NCI-H524 (cell line): Measurements from ENCODE around the gene TNS1.

Source experiments
- DNase-seq, 2 experiments: peaks; one replicate each; lab custom pipeline; 2025; lab: John Stamatoyannopoulos, UW

TNS1 gene

DNA sequence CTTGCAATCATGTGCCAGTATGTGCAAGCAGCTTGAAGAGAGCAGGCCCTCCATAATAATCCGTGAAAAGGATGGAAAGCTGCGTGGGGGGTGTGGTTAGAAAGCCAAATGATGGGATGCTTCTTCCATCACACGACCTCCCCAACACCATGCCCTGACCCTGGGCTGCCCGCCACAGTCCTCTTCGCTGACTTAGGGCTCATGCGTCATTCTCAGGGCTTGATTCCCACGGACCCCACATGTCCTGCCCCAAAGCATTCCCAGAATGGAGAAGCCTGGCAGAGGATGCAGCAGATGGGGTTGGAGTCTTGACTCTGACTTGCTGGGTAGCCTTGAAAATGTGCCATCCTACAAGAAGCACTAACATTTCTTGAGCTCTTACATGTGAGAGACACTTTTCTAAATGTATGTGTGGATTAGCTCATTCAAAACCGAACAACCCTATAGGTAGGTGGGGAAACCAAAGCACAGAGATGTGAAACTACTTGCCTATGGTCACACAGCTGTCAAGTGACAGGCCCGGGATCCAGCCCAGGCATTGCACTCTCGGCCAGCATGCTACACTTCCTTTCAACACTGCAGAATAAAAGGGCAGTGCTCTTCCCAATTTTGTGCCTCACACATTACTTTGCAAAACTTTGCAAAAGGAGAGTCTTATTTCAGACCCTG lies 3.7 kb downstream of the TNS1 start:
- no peak for DNase-seq

DNA sequence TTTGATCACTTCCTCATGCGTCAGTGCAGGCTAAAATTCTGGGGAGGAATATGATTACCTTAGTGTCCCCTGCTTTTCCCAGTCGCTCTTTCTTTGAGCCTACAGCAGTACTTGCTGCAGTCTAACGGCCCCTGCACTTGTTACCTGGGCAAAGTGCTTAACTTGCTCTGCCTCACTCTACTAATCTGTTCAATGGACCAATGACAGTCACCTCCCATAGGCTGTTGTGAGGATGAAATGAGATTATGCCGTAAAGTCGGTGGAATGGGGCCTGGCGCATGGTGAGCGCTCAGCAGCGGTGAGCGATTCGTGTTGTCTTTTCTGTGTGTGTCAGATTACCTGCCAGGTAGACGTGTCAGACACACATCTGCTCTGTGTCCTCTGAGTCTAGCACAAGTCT lies 5.3 kb downstream of the TNS1 start:
- DNase-seq: no peak

DNA sequence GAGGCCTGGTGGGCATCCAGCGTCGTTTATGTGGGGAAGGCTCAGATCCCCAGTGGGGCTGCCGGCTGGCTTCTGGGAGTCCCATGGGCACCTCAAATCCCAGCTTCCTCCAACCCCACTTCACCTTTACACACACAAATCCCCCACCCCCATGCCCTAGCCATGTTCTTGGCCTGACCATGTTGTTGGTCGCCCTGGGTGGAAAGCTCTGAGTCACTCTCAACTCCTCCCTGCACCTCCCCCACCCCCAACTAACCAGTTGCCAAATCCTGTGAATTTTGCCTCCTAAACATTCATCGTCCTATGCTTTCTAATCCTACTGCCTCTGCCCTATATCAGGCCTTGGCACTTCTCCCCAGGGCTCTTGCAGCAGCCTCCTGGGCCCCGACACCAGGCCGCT lies 6.4 kb downstream of the TNS1 start:
- DNase-seq: no peak

DNA sequence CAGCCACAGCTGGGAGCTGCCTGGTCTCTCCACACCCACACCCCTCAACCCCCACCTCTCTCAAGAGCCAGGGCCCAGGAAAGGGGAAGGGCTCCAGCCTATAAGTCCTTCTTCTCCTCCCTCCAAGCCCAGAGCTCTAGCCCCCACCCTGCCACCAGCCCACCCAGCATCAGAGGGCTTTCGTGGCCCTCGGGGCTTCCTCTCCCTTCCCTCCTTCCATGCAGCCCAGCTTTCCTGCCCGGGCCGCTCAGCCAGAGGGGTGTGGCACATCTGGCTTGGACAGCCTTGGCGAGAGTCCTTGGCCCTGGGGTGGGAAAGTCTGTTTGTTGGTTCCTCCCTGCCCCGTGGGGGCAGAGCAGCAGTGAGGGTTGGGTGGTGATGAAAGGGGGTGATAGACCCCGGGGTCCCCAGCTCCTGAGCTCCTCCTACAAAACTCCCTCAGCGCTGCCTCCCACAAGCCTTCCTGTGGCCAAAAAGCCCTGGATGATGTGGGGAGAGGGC lies 7.0 kb downstream of the TNS1 start:
- no peak for DNase-seq

DNA sequence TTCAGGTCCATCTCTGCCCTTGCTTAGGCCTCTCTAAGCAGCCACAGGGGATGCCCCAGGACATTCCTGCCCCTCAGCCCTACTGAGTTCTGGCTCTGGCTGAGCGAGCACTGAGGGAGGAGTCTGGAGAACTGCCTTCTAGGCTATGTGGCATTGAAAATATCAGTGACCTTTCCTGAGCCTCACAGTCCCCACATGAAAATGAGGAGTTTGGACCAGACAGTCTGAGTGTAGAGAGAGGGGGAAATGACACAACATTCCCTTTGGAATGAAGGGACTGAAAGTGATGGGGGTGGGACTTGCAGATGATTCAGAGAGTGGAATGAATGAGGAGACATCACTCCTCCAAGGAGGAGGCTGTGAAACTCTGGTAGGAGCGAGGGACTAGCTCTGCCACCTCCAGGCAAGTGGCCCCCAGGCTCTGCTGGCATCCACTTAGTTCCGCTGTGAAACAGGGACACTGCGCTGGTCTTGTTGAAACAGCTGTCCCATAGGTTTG lies 8.0 kb downstream of the TNS1 start:
- DNase-seq: no peak

DNA sequence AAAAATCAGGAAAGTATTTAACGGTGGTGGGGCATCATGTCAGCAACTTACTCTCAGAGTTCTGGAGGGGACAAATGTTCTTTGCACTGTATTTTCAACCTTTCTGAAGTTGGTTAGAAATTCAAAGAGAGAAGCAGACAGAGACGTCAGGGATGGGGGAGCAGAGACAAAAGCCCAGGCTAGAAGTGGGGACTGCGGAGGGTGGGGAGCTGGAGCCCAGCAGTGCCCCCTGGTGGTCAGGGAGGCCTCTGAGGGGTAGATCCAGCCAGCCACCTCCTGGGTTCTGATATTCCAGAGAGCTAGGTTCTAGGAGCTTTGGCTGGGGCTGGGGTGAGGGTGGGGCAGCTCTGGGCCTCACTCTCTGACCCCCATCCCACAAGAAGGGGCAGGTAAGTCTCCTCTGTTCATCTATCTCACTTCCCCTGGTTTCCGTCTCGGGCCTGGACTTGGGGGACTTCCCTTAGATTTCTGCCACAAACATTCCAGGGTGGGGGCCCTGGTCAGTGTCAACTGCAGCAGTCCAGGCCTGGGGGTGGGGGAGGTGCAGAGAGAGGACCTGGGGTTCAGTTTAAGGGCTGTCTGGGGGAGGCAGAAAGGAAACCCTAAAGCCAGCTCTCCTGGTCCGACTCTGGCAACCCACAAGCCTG lies 8.9 kb downstream of the TNS1 start:
- DNase-seq: peak in 1 of 2 experiments; percentile 32

DNA sequence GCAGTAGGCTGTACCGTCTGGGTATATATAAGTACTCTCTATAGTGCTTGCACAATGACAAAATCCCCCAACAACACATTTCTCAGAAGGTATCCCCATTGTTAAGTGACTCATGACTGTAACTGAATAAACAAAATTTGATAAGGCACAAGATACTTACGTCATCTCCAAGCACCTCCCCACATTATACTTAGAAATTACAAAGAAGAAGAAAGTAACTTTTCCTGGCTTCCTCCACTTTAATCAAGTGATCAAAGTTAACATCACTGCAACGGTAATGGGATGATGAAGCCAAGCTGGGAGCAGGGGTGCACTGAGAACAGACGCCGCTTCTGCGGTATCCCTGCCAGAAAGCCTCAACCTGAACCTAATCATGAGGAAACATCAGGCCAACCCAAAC lies 9.7 kb downstream of the TNS1 start:
- DNase-seq: no peak

DNA sequence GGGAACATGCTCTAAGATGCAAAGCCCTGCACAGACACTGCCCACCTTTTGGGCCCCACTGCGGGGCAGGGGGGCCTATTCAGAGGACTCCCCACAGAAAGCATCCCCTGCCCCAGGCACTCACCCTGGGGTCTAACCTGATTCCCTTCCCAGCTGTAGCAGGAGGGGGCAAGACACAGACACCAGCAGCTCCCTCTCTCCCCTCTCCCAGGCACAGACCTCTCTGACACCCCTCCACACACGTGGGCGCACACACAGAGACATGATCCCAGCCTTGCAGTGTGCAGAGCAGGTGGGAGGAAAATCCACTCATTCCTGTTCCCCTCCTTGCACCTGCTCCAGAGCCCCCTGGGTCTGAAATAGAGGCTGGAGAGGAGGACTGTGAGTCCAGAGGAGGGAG lies 10.7 kb downstream of the TNS1 start:
- DNase-seq: no peak

DNA sequence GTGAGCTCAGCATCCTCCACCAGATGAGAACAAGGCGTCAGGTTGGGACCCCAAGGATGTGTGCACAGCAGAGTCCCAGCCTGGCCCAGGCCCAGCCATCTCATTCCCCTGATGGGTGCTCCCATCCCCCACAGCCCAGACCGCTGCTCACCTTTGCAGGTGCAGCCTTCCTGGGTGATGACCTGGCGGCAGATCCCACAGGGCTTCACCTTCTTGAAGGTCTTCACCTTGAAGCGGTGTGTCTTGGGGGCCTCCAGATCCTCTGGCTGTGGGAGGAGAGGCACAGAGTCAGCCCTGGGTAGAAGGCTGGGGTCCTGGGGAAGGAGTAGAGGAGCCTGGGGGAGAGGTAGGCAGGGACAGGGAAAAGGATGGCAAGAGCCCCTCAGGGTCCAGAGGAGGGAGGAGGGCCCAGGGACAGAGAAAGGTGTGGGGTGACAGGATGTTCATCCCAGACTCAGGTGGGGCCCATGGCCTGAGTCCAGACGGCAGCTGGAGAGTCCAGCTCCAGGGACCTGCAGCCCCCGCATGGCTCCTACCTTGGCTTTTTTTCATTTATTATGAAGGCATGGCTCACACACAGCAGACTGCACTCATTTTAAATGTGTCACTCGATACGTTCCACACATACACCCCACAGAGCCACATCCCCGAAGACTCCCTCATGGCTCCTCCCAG lies 11.9 kb downstream of the TNS1 start:
- DNase-seq: no peak

DNA sequence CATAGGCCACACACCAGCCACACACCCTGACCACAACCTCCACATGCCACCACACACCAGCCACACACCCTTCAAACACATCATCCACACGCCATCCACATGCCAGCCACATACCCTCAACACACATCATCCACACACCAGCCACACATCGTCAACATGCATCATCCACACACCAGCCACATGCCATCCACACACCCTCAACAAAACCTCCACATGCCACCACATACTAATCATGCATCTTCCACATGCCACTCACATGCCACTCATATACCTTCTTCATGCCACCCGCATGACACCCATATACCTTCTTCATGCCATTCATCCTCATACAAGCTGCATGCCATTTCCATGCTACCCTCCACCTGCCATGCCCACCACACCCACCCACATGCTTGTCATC lies 12.4 kb downstream of the TNS1 start:
- no peak for DNase-seq

DNA sequence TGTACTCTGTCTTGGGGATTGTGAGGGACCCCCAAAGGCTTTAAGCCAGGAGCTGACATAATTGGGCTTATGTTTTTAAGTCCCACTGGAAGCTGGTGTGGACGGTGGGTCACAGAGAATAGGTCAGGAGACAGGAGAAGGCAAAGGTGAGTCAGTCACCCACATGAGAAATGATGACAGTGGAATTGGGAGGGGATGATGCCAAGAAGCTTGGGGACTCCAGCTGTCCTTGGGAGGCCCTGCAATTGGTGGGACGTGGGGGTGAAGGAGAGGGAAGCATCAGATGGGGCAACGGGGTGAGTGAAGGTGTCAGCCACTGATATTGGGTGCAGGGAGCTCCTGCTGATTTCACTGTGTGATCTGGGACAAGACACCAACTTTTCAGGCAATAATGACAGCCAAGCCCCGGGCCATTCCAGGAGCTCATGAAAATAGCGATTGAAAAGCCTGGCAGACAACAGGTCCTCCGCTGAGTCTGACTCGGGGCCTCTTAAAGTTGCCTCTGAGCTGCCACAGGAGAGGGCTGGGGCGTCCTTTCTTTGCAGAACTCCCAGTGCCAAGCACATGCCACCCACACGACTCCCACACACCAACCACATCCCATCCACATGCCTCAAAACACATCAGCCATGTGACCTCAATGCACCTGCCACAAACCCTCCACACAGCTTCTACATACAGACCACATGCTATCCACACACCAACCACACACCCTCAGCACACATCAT lies 13.4 kb downstream of the TNS1 start:
- DNase-seq: no peak

DNA sequence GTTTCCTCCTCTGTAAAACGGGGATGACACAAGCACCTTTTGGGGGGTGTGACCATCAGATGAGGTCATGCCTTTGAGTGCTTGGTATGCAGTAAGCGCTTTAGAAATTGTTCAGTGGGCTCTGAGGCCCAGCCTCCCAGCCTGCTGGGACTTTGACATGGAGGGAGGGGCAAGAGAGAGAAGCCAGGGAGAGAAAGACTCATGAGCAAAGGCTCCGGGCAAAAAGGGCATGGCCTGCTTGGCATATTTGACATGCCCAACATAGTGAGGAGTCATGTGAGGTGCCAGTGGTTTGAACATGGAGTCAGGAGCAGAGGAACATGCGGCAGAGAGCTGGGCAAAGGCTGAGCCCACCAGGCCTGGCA lies 14.0 kb downstream of the TNS1 start:
- no peak for DNase-seq

DNA sequence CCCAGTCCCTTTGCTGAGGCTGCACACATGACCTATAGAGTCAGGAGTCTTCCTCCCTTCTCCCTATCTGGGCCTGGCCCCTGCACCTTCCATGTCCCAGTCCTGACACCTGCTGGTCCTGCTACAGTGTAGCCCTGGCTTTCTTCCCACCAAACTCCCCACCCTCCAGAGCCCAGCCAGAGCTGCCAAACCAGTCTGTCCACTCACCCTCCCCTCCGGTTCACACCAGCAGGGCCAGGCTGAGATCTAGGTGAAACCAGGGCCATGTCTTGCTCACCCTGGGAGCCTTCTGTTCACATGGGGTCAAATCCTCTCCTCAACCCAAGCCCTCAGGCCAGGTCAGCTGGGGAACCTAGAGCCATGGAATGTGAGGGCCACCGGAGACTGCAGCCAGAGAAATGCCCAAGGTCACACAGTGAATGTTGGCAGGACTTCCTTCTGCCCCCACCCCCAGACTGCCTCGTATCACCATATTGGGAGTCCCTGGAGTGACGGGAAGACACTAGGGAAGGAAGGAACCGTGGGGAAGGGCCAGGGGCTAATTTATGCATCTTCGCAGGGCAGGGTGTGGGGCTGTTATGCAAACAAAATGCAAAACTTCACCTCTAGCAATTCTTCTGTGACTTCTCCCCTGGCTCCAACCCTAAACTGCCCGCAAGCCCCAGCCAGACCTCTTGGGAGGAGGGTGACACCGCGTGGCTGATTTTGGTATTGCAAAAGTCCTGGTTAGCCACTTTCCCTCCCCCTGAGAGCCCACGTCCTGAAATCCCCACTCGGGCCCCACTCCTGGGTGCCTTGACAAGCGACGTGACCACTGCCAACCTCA lies 14.6 kb downstream of the TNS1 start:
- peak; percentile 26 to 53 for DNase-seq

DNA sequence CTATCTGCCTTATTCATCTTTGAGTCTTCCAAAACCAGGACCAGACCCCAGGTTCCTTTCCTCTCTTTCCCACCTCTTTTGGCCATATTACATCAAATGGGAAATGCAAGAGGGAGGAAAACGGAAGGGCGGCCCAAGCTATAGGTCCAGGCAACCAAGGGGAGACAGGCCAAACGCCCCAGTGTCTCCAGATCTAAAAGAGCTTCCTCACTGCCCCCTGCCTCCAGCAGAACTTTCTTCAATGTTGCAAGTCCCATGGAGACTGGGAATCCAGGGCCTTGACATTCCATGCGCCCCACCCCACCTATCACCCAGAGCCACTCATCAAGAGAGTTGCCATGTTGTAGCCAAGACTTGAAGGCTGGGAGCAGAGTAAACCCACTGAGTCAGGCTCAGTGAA lies 15.4 kb downstream of the TNS1 start:
- no peak for DNase-seq

DNA sequence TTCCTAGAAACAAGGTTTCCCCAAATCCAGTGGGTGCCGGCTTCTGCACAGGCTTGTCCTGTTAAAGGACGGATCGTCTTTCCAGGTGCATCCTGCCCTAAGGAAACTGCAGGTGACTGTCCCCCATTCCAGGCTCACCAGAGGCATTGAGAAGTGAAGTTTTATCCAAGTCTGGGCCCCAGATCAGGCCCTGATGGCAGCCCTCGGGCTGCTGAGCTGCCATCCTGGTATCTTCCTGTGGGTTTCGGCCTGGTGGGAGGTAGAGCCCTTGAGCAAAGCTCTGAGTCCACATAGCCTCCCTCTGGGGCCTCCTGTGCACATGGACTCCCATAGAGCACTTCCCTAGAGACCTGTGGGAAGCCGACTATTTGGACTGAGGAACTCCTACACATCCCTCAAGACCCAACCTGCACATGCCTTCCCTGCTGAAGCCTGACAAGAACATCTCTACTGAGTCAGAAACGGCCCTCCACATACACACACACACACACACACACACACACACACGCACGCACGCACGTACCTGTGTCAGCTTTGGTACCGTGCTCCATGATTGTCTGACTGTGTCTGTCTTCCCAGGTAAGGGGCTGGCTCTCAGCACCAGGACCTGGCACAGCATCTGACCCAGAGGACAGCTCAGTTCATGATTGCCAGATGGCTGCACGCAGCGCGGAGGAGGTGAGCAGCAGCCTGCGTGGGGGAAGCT lies 16.4 kb downstream of the TNS1 start:
- DNase-seq: peak in 1 of 2 experiments; percentile 6

DNA sequence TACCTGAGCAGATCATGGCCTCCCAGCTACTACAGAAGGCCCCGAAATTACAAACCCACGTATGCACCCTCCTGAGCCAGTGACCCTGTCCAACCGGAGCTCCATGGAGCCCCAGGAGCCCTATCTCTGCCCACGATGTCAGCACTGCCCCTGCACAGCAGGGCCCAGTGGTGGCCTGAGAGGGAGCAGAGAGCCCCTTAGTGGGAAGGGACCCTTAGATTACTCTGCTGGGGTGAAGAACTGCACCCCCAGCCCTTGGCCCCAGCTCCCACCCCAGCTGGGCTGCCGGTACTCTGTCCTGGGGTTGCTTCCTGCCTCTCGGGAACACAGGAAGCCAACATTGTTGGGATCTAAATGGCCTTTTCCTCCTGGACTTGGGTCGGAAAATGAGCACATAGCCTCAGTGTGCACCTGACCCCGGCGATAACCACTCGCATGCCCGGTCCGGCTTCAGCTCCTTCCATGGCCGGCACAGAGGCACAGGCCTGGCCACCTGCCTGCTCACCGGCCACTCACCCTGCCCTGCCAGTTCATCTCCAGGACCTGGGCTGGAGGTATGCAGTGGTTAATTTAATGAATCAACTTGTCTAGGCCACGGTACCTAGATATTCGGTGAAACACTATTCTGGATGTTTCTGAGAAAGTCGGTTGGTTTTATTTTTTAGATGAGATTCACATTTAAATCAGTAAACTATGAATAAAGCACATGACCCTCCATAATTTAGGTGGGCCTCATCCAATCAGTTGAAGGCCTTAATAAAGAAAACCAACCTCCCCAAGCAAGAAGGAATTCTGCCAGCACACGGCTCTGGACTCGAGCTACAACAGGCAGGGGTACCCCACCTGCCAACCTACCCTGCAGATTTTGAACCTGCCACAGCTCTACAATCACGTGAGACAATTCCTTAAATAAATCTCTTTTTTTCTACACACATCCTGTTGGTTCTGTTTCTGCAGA lies 19.2 kb downstream of the TNS1 start:
- DNase-seq: no peak

DNA sequence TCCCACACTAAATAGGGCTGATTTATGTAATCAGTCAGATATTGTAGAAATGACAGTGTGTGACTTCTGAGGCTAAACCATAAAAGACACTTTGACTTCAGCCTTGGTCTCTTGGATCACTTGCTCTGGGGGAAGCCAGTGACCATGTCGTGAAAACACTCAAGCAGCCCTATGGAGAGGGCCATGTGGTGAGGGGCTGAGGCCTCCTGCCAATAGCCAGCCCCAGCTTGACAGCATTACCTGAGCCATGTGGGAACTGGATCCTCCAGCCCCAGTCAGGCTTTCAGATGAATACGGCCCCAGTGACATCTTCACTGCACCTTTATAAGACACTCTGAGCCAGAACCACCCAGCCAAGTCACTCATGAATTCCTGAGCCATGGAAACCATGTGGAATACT lies 20.8 kb downstream of the TNS1 start:
- no peak for DNase-seq

DNA sequence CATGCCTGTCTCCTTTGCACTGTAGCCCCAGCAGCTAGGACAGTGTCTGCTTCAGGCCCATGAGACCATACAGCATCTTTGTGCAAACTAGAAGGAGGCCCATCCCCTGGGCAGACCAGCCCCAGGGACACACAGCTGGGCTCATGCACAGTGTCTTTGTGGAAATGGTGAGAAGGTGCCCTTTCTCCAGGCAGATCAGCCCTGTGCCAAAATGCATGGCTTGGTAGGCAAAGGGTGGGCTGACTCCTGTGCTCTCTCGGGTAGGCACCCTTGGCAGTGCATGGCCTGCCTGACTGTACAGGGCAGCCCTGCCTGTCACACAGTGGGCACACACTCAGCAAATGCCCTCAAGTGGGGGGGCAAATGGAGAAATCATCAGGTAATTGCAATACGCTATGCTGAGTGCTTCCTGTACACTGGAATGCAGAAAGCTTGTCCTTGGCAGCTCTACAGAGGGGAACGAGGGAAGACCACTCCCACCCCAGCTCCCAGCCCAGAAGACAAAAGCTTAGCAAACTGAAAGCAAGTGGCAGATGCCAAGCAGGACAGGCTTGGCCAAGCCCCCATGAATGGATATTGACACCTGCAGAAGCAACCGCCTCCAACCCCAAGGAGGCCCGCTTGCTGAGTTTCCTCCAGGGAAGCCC lies 21.6 kb downstream of the TNS1 start:
- DNase-seq: no peak

DNA sequence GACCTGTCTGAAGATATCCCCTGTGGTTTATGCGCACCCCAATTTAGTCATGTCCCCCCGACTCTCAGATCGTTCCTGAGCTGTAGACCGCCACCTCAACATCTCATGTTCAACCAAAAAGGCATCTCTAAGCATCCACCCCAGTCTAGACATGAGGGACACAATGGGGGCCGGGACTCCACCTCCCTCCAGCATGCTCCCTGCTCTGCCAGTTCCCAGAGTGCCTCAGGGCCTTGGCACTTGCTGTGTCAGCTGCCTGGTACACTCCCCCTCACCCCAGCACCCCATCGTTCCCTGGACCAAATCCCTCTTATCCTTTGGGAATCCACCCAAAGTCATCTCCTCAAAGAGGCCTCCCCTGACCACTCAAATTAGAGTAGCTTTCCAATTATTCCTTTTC lies 22.2 kb downstream of the TNS1 start:
- no peak for DNase-seq
